Nephron progenitor cell (in vitro differentiated cells): ENCODE results near the gene CCSER2.

Experiments
- DNase-seq: peaks from one replicate; pipeline ENCODE4 v3.0.0; 2021
- H3K27ac Mint-ChIP-seq: 2 replicates; pipeline ENCODE4 v1.8.0; 2021; ENCODE audit warnings: mild to moderate bottlenecking, moderate library complexity, mixed read lengths
- H3K27me3 Mint-ChIP-seq: 2 replicates; pipeline ENCODE4 v1.8.0; 2021; ENCODE audit warnings: mild to moderate bottlenecking, low read depth, mixed read lengths; ENCODE audit not compliant: poor library complexity
- H3K36me3 Mint-ChIP-seq: 2 replicates; pipeline ENCODE4 v1.8.0; 2021; ENCODE audit warnings: low read depth, mixed read lengths
- H3K4me1 Mint-ChIP-seq: 2 replicates; pipeline ENCODE4 v1.8.0; 2021; ENCODE audit warnings: mixed read lengths
- H3K4me3 Mint-ChIP-seq: 2 replicates; pipeline ENCODE4 v1.8.0; 2021; ENCODE audit warnings: mild to moderate bottlenecking, moderate library complexity, mixed read lengths
- H3K9me3 Mint-ChIP-seq: 2 replicates; pipeline ENCODE4 v1.8.0; 2021; ENCODE audit warnings: mild to moderate bottlenecking, moderate library complexity, mixed read lengths
- CTCF ChIP-seq: fragments of 200-600 bp; sonication (generic); IDR thresholded peaks from 2 replicates; pipeline ENCODE4 v1.5.0; 2021; ENCODE audit warnings: antibody characterized with exemption

Gene CCSER2

GRCh38 chr10:84354623-84355022 lies 26.2 kb downstream of the CCSER2 start:
- DNase-seq, result no peak
- Mint-ChIP-seq H3K27me3 (no peaks in the 10 kb centered on the region), H3K9me3 (peaks cover 2% of the 10 kb centered on the region), H3K27ac (no peak overlapping the region), H3K36me3 (peaks cover 3% of the 10 kb centered on the region), H3K4me3 (no peak overlapping the region), H3K4me1 (peaks cover 34% of the 10 kb centered on the region)
- no peak for TF ChIP-seq CTCF

DNA sequence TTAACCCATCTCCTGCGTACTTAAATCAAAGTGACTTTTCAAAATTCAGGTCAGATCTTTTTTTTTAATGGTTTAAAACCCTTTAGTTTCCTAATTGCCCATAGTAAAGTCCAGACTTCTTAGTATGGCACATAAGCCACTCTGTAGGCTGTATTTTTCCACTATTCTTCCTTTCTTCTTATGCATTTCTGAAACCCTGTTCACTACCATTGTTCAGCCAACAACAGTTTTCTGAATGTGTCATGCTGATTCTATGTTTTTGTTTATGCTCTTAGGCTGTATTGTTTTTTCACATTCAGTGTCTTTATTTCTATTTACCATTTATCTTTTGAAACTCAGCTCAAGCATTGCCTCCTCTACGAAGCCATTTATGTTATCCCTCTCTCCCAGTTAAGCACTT lies 26.7 kb downstream of the CCSER2 start:
- H3K27me3 Mint-ChIP-seq, result no peaks in the 10 kb centered on the region
- peaks cover 34% of the 10 kb centered on the region for H3K4me1 Mint-ChIP-seq
- H3K9me3 Mint-ChIP-seq, result no peaks in the 10 kb centered on the region
- no peaks in the 10 kb centered on the region for H3K36me3 Mint-ChIP-seq
- no peak overlapping the region for H3K4me3 Mint-ChIP-seq
- DNase-seq, result no peak
- no peak overlapping the region for H3K27ac Mint-ChIP-seq
- TF ChIP-seq CTCF, result no peak

DNA sequence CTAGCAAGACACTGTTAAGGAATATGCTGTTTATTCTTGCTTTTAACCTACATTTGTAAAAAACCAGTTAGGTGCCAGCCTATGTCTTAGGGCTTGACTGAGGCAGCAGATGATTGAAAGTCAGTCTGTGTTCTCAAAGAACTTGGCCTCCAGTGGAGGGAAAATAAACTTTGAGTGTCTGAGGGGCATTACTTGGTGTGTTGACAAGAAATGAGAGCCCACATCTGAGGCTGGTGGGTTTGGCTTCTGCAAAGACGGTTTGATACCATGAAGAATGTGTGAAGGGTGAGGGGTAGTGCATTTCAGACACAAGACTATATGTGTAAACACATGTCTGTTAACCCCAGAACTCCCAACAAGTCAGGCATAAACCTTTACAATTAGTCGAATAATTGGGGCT lies 28.5 kb downstream of the CCSER2 start:
- H3K4me3 Mint-ChIP-seq, result no peak overlapping the region
- H3K27ac Mint-ChIP-seq, result no peak overlapping the region
- DNase-seq, result no peak
- peaks cover 41% of the 10 kb centered on the region for H3K4me1 Mint-ChIP-seq
- TF ChIP-seq CTCF, result no peak
- H3K27me3 Mint-ChIP-seq, result no peaks in the 10 kb centered on the region
- H3K9me3 Mint-ChIP-seq, result no peaks in the 10 kb centered on the region
- H3K36me3 Mint-ChIP-seq, result peaks cover 1% of the 10 kb centered on the region

GRCh38 chr10:84358743-84359142 lies 30.4 kb downstream of the CCSER2 start:
- Mint-ChIP-seq H3K4me3 (no peak overlapping the region), H3K36me3 (peaks cover 11% of the 10 kb centered on the region), H3K9me3 (no peaks in the 10 kb centered on the region), H3K27ac (no peak overlapping the region), H3K27me3 (no peaks in the 10 kb centered on the region), H3K4me1 (peaks cover 34% of the 10 kb centered on the region)
- DNase-seq, result no peak
- TF ChIP-seq CTCF, result no peak

GRCh38 chr10:84360637-84361365 lies 32.4 kb downstream of the CCSER2 start:
- Mint-ChIP-seq H3K27me3 (no peaks in the 10 kb centered on the region), H3K4me3 (no peak overlapping the region), H3K36me3 (peaks cover 11% of the 10 kb centered on the region), H3K4me1 (peaks cover 18% of the 10 kb centered on the region), H3K9me3 (no peaks in the 10 kb centered on the region), H3K27ac (peak overlapping the region; percentile 18)
- DNase-seq, result no peak
- TF ChIP-seq CTCF, result no peak

DNA sequence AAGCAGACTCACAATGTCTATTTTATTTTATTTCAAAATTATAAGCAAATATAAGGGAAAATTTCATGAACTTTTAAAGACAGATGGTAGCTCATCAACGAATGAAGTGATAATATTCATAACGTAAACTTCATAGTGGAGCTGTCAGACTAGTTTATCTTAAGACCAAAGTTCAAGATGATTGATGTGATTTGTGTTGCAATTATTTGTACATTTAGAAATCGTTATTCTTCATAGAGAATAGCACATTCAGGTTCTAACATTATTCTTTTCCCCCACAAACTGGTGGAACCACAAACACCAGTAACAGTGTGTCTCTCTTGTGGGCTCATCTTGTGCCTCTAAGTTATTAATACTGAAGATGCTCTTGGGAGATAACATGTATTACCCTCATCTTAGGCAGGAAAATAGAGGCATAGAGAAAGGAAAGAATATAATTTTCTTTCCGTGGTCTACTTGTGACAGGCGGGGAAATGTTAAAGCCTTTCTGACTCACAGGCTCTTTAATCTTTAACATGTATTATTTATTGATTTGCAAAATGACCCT lies 37.0 kb downstream of the CCSER2 start:
- DNase-seq, result no peak
- no peaks in the 10 kb centered on the region for H3K27me3 Mint-ChIP-seq
- no peak for TF ChIP-seq CTCF
- no peak overlapping the region for H3K4me3 Mint-ChIP-seq
- no peaks in the 10 kb centered on the region for H3K9me3 Mint-ChIP-seq
- no peak overlapping the region for H3K27ac Mint-ChIP-seq
- peaks cover 10% of the 10 kb centered on the region for H3K4me1 Mint-ChIP-seq
- H3K36me3 Mint-ChIP-seq, result peaks cover 11% of the 10 kb centered on the region
